Activated T-cell treated with anti-CD3 and anti-CD28 coated beads, Interleukin-2, amount 50 U/mL, for 24 hours (primary cell): ENCODE measurements around the gene ALK.

Experiments used
- DNase-seq: peaks from one replicate; pipeline ENCODE4 v3.0.0-alpha.2; 2020
- H3K27ac Mint-ChIP-seq: 2 replicates; pipeline ENCODE4 v1.8.0; 2020; ENCODE audit warnings: mild to moderate bottlenecking, mixed read lengths
- H3K27me3 Mint-ChIP-seq: 2 replicates; pipeline ENCODE4 v1.8.0; 2020; ENCODE audit warnings: mixed read lengths
- H3K36me3 Mint-ChIP-seq: 2 replicates; pipeline ENCODE4 v1.8.0; 2020; ENCODE audit warnings: low read depth, mixed read lengths
- H3K4me1 Mint-ChIP-seq: 2 replicates; pipeline ENCODE4 v1.8.0; 2020; ENCODE audit warnings: low read depth, mixed read lengths
- H3K4me3 Mint-ChIP-seq: 2 replicates; pipeline ENCODE4 v1.8.0; 2020; ENCODE audit warnings: mild to moderate bottlenecking, moderate library complexity, mixed read lengths
- H3K9me3 Mint-ChIP-seq: 2 replicates; pipeline ENCODE4 v1.8.0; 2020; ENCODE audit warnings: mixed read lengths

Gene ALK

DNA sequence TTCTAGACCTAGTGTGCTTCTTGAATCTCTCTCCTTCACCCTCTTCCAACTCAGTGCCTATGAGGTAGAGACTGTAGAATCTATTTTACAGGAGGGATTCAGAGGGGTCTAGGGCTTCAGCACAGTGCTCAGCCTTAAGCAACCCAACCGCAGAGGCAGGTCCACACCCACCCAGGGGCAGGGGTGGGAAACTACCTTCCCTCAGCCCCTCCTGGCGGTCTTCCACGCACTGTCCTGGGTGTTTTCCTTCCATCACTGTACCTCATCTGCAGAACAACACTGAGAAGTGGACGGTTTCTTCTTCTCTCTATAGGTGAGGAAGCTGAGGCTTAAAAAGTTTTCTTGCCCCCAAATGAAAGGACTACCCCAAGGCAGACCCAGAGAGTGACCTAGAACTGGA is 222.3 kb downstream of the ALK start:
- no peak for DNase-seq
- H3K9me3 Mint-ChIP-seq: no peaks in the 10 kb centered on the region
- H3K4me3 Mint-ChIP-seq: no peak overlapping the region
- no peaks in the 10 kb centered on the region for H3K4me1 Mint-ChIP-seq
- peaks cover 7% of the 10 kb centered on the region for H3K27me3 Mint-ChIP-seq
- no peaks in the 10 kb centered on the region for H3K36me3 Mint-ChIP-seq
- no peak overlapping the region for H3K27ac Mint-ChIP-seq

DNA sequence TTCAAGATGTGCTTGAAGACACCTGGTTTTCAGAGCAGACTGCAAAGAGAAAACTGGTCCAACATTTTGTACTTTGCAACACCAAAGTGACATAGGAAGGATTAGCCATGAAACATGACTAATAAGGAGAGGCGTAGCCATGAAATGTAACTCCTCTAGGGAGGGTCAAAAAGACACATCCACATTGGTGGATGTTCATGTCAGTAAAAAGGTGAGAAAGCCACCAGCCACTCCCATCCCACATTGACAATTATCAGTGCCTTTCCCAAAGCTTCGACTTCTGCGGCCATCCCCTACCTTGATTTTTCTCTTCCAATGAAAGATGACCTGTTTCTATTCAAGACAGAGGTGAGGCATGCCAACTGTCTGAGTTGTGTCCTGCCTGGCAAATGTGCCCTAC is 223.2 kb downstream of the ALK start:
- H3K27me3 Mint-ChIP-seq: peaks cover 7% of the 10 kb centered on the region
- no peak overlapping the region for H3K4me3 Mint-ChIP-seq
- no peak for DNase-seq
- H3K27ac Mint-ChIP-seq: no peak overlapping the region
- no peaks in the 10 kb centered on the region for H3K9me3 Mint-ChIP-seq
- no peaks in the 10 kb centered on the region for H3K4me1 Mint-ChIP-seq
- no peaks in the 10 kb centered on the region for H3K36me3 Mint-ChIP-seq

DNA sequence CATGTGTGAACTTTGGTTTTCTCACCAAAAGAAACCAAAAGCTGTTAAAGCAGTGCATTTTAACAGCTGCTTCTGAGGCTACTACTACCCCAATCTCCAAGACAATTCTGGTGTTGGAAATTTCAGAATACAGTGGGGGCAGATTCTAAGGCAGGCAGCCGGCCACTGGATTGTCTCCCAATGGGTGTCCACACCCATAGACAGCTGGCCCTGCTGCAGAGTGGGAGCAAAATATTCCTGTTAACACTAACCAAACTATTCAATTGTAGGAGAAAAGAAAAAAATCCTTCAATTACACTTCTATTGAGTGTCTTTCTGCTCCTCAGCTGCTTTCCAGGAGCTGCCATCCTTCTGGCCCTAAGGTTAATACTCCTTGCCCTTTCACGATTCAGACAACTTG is 223.7 kb downstream of the ALK start:
- no peaks in the 10 kb centered on the region for H3K4me1 Mint-ChIP-seq
- H3K36me3 Mint-ChIP-seq: no peaks in the 10 kb centered on the region
- no peak for DNase-seq
- H3K27ac Mint-ChIP-seq: no peak overlapping the region
- H3K27me3 Mint-ChIP-seq: peaks cover 7% of the 10 kb centered on the region
- no peaks in the 10 kb centered on the region for H3K9me3 Mint-ChIP-seq
- no peak overlapping the region for H3K4me3 Mint-ChIP-seq

DNA sequence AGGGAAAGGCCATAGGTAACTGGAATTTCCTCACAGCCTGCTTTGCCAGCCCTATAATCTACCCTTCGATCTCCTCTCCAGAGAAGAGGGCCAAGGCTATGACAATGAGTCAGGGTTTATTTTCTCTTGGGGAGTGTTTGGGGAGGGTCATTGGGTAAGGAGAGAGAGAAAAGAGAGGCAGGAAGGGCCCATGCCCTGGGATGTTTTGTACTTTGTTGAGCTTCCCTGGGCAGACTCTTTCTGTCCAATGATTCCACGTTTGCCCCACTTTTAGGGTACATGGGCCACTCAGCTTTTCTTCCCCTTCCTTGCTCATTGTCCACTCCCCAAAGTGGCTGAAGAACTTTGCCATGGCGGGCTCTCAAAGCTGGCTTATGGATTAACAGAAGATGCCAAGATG is 224.2 kb downstream of the ALK start:
- Mint-ChIP-seq H3K4me3 (no peak overlapping the region), H3K27ac (no peak overlapping the region)

DNA sequence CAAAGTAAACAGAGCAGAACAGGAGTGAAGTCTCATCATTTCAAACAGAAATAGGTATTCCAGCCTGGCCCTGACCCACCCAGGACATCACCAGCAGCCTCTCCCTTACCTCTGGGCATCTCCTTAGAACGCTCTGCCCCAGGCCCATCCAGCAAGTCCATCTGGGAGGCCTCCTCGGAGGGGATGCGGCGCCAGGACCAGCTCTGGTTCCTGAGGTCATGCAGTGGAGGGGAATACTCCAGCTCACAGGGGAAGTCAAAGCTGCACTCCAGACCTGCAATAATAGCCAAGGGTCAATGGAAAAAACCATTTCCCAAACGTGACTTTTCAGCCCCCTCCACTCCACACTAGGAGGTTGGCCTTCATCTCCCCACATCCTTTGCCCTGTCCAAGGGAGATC is 226.6 kb downstream of the ALK start:
- no peak for DNase-seq
- Mint-ChIP-seq H3K9me3 (no peaks in the 10 kb centered on the region), H3K36me3 (no peaks in the 10 kb centered on the region), H3K4me3 (no peak overlapping the region), H3K27ac (no peak overlapping the region), H3K27me3 (peaks cover 10% of the 10 kb centered on the region), H3K4me1 (no peaks in the 10 kb centered on the region)

More for the DNA sequence above, 224.2 kb downstream of the ALK start:
- H3K27me3 Mint-ChIP-seq: peaks cover 7% of the 10 kb centered on the region
- H3K9me3 Mint-ChIP-seq: no peaks in the 10 kb centered on the region
- H3K4me1 Mint-ChIP-seq: no peaks in the 10 kb centered on the region
- no peaks in the 10 kb centered on the region for H3K36me3 Mint-ChIP-seq
- DNase-seq: no peak

DNA sequence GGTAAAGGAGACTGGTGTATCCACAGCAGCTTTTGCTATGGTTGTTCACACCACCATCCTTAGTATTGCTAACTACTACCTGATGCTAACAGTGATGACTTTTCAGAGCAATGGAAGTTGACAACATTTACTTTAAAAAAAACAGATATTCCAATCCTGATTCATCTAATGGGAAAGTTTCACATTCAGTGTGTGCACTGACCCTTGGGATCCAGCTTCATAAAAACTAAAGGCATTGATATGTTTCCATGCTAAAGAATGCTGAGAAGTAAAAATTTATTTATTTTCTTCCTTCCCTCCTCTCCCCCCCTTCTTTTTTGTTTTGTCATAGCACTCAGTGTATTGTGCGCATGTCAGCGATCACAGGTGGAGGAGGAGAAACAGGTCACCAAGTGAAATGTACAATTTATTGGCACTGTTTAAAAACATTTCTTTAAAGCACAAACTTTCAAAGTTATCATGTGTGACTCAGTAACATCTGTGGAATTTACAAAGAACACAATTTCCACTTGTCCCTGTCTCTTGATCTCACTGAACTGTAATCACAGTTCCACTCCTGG is 229.9 kb downstream of the ALK start:
- Mint-ChIP-seq H3K4me3 (no peak overlapping the region), H3K36me3 (no peaks in the 10 kb centered on the region), H3K27me3 (peaks cover 16% of the 10 kb centered on the region), H3K27ac (no peak overlapping the region), H3K4me1 (no peaks in the 10 kb centered on the region), H3K9me3 (no peaks in the 10 kb centered on the region)
- no peak for DNase-seq

DNA sequence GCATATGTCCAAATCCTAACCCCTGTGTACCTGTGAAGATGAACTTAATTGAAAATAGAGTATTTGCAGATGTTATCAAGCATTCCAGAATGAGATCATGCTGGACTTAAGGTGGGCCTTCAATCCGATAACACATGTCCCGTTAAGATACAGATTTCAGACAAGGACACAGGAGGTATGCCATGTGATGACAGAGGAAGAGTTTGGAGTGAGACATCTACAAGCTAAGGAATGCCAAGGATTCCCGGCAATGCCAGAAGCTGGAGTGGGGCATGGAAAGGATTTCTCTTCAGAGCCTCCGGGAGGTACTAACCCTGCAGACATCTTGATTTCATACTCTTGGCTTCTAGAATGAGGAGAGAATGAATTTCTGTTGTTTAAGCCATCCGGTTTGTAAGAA is 231.7 kb downstream of the ALK start:
- no peak overlapping the region for H3K27ac Mint-ChIP-seq
- no peaks in the 10 kb centered on the region for H3K9me3 Mint-ChIP-seq
- H3K4me3 Mint-ChIP-seq: no peak overlapping the region
- no peaks in the 10 kb centered on the region for H3K36me3 Mint-ChIP-seq
- H3K27me3 Mint-ChIP-seq: peaks cover 20% of the 10 kb centered on the region
- H3K4me1 Mint-ChIP-seq: no peaks in the 10 kb centered on the region
- no peak for DNase-seq

DNA sequence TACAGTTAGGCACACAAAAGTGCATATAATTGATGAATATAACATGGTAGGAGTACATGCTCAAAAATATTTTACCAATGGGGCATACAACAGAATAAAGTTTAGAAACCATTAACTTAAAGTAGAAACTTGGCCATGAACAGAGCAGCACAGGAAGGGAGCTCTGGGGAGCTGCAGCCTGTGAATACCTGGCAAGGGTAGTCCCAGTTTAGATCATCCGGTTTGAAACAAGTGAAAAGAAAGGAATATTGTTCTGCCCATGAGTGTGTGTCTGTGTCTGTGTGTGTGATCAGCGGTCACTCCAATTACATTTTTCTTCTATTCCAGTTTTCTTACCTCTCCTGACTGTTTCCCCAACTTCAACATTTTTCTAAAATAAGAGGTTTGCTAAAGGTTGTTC is 233.0 kb downstream of the ALK start:
- DNase-seq: no peak
- H3K27ac Mint-ChIP-seq: no peak overlapping the region
- H3K4me3 Mint-ChIP-seq: no peak overlapping the region
- H3K9me3 Mint-ChIP-seq: no peaks in the 10 kb centered on the region
- no peaks in the 10 kb centered on the region for H3K4me1 Mint-ChIP-seq
- no peaks in the 10 kb centered on the region for H3K36me3 Mint-ChIP-seq
- peaks cover 25% of the 10 kb centered on the region for H3K27me3 Mint-ChIP-seq

DNA sequence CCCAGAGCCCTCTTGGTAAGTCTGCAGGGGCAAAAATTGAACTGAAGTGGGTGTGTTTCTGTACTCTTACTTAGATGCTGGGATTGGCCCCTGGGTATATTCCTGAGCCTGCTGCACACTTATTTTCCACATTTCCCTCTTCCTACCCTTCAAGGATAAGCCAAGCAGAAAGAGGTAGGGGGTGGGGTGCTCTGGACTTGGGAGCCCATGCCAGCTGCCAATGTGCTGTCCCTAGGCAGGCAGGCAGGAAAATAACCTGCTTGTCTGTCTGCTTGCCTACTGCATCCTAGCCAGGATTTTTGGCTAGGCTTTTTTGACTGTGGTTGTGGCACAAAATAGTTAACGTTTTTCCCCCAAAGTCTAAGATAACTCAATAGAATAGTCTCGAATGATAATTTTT is 234.3 kb downstream of the ALK start:
- Mint-ChIP-seq H3K27me3 (peaks cover 28% of the 10 kb centered on the region), H3K4me1 (no peaks in the 10 kb centered on the region), H3K4me3 (no peak overlapping the region), H3K36me3 (no peaks in the 10 kb centered on the region), H3K27ac (no peak overlapping the region), H3K9me3 (no peaks in the 10 kb centered on the region)
- DNase-seq: no peak

DNA sequence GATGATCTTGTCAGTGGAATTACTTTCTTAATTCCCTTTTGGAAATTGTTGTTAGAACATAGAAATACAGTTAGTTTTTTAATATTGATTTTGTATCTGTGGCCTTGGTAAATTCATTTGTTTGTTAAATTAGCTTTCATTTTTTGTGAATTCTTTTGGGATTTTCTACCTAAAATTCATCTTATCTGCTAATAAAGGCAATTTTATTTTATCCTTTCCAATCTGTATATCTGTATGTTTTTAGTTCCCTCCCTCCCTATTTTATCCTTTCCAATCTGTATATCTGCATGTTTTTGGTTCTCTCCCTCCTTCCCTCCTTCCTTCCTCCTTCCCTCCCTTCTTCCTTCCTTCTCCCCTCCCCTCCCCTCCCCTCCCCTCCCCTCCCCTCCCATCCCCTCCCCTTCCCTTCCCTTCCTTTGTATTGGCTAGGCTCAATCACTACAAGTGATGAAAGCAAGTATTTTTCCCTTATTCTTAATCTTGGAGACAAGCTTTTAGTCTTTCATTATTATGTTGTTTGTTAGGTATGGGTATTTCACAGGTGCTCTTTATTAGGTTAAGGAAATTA is 244.4 kb downstream of the ALK start:
- Mint-ChIP-seq H3K36me3 (no peaks in the 10 kb centered on the region), H3K4me1 (no peaks in the 10 kb centered on the region), H3K4me3 (no peak overlapping the region), H3K27ac (no peak overlapping the region), H3K9me3 (no peaks in the 10 kb centered on the region), H3K27me3 (peaks cover 23% of the 10 kb centered on the region)
- DNase-seq: no peak

DNA sequence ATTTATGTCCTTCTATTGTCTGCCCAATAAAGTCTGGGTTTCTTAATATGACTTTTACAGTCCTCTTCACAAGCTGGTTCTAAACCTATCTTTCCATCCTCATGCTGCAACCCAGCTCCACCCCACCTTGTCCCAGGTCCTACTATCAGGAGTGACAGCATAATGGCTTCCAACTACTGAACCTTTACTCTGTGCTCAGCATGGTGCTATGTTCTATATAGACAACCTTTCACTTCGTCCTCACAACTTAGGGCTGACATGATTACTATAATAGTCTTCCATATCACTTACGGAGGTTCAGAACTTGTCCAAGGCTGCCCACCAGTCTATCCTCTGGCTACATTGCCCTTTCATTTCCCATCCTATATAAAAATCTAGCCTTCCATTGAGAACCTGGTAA is 256.8 kb downstream of the ALK start:
- no peaks in the 10 kb centered on the region for H3K4me1 Mint-ChIP-seq

DNA sequence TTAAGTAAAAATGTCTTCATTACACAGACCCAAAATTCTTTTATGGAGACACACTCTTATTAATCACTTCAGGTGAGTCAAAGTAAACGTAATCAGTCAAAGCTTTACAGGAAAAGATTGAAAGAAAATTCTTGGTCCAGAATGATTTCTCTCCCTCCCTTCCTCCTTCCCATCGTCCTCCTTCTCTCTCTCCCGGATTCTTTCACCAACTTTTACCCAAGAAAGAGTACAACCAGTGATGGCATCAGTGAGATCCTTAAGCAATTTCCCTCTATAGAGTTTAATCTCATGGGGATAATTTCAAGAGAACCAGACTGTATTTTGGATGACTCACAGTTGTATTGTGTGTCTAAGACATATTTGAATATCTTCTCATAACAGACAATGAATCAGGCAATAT is 258.1 kb downstream of the ALK start:
- Mint-ChIP-seq H3K9me3 (peaks cover 2% of the 10 kb centered on the region), H3K4me3 (no peak overlapping the region), H3K27me3 (peaks cover 18% of the 10 kb centered on the region), H3K36me3 (no peaks in the 10 kb centered on the region), H3K27ac (no peak overlapping the region), H3K4me1 (no peaks in the 10 kb centered on the region)
- DNase-seq: no peak

More for the DNA sequence above, 256.8 kb downstream of the ALK start:
- Mint-ChIP-seq H3K27me3 (peaks cover 14% of the 10 kb centered on the region), H3K4me3 (no peak overlapping the region), H3K9me3 (peaks cover 6% of the 10 kb centered on the region), H3K36me3 (no peaks in the 10 kb centered on the region), H3K27ac (no peak overlapping the region)
- DNase-seq: no peak

DNA sequence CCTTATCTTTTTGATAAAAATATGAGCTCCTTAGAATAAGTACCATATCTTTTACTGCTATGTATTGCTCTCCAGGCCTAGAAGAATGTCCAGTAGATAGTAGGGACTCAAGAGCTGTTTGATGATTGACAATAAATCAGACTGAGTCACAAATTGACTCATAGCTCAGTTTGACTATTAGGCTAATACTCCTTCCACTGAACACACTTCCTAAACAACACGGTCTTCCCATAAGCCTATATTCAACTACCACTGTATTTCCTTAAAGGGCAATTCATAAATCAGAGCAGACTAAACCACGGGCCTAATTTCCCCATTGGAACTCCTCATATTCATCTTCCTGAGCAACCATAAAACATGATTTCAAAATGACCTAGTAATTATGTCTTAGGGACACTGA is 258.5 kb downstream of the ALK start:
- peaks cover 22% of the 10 kb centered on the region for H3K27me3 Mint-ChIP-seq
- no peak overlapping the region for H3K27ac Mint-ChIP-seq
- no peak overlapping the region for H3K4me3 Mint-ChIP-seq
- DNase-seq: no peak
- H3K36me3 Mint-ChIP-seq: no peaks in the 10 kb centered on the region
- no peaks in the 10 kb centered on the region for H3K4me1 Mint-ChIP-seq
- H3K9me3 Mint-ChIP-seq: no peaks in the 10 kb centered on the region

DNA sequence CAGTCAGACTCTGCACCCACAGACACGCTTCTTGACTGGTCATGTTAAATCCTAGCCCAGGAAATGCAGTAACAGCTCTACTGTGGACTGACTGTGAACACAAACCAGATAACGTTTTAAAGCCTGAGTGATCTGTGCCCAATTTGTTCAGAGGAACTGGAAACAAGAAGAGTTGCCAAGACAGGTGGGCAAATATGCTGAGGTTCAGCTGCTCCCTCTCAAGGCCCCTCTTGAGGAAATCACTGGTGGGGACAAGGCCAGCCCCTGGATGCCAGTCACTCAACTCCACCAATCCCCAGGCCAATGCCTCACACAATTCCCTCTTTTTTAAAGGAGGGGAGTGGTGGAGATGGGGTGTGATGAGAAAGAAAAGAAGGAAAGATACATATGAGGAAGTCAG is 261.2 kb downstream of the ALK start:
- Mint-ChIP-seq H3K4me3 (no peak overlapping the region), H3K36me3 (no peaks in the 10 kb centered on the region), H3K27ac (no peak overlapping the region), H3K9me3 (no peaks in the 10 kb centered on the region), H3K27me3 (peaks cover 32% of the 10 kb centered on the region), H3K4me1 (no peaks in the 10 kb centered on the region)
- no peak for DNase-seq

DNA sequence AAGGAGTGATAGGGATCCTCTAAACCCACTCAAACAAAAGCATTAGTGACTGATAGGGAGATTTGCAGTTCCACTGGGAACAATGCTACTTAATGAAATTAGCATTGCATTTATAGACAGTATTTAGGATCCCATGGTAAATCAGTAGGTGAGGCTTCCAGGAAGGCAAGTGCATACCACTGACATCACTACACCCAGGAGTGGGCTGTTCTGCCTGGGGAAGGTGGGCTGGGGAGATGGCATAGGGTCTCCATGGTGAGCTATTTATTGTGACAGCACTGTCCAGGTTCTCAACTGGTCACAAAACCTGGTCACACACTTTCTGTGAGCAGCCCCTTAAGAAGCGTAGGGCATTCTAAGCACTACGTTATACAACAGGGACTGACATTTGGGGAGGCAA is 262.2 kb downstream of the ALK start:
- no peak overlapping the region for H3K27ac Mint-ChIP-seq
- H3K36me3 Mint-ChIP-seq: no peaks in the 10 kb centered on the region
- H3K4me1 Mint-ChIP-seq: no peaks in the 10 kb centered on the region
- no peaks in the 10 kb centered on the region for H3K9me3 Mint-ChIP-seq
- DNase-seq: no peak
- H3K4me3 Mint-ChIP-seq: no peak overlapping the region
- peaks cover 32% of the 10 kb centered on the region for H3K27me3 Mint-ChIP-seq

DNA sequence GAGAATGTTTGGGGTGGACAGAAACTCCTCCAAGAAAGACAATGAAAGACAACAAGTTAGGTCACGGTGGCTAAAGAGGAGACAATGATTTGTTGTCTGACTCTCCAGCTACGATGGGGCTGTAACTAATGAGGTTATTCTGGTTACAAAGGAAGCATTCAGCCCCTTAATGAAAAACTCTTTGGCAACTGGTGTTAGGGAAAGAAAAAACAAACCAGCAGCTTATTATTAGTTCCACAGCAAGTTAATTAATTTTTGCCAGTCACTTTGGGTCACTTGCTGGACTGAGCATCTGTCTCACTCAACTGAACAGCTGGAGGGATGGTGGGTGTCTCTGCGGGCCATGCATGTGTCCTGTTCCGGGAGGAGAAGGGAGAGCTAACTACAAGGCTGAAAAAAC is 263.7 kb downstream of the ALK start:
- DNase-seq: no peak
- H3K4me3 Mint-ChIP-seq: no peak overlapping the region
- H3K9me3 Mint-ChIP-seq: no peaks in the 10 kb centered on the region
- no peak overlapping the region for H3K27ac Mint-ChIP-seq
- peaks cover 42% of the 10 kb centered on the region for H3K27me3 Mint-ChIP-seq
- no peaks in the 10 kb centered on the region for H3K4me1 Mint-ChIP-seq
- H3K36me3 Mint-ChIP-seq: no peaks in the 10 kb centered on the region
